Testis (tissue), 2 donors: ENCODE results near the gene ALCAM.

Experiments
- CTCF ChIP-seq, 3 experiments: fragments of 450-650 bp in 2 of 3; fragments of 200-600 bp in 1 of 3; sonication (generic) in 1 of 3; IDR thresholded peaks; one replicate each; pipeline ENCODE4 v1.5.1; 2016 to 2019; ENCODE audit warnings: antibody characterized with exemption in 3 of 3, mild to moderate bottlenecking in 2 of 3, moderate library complexity in 1 of 3
- POLR2A ChIP-seq: fragments of 450-650 bp; IDR thresholded peaks from one replicate; pipeline ENCODE4 v1.6.1; 2017; ENCODE audit warnings: antibody characterized with exemption, mild to moderate bottlenecking, moderate library complexity

GRCh38 chr3:105323274-105323599, 43.5 kb upstream of the ALCAM start:
- TF ChIP-seq CTCF (IDR thresholded peaks at IDR 0.05) = no peak
- TF ChIP-seq POLR2A = no peak
